MM.1S (cell line): Measurements from ENCODE around the gene MYADML2.
"Not testable (repeated sequence)": the region's sequence is repeated elsewhere in the genome, so short reads cannot be mapped to it uniquely, and the experiment has no call there.

Experiments
- EZH2phosphoT487 ChIP-seq: fragments of 300-600 bp; sonication (generic); IDR thresholded peaks from 2 replicates; pipeline ENCODE4 v1.6.1; 2018; ENCODE audit warnings: antibody characterized with exemption, low read length
- TF ChIP-seq, protein P1 (sequence below): fragments of 300-600 bp; sonication (generic); IDR thresholded peaks from 2 replicates; pipeline ENCODE4 v1.5.1; 2016; ENCODE audit warnings: antibody characterized with exemption, low read length, mixed read lengths

DNA sequence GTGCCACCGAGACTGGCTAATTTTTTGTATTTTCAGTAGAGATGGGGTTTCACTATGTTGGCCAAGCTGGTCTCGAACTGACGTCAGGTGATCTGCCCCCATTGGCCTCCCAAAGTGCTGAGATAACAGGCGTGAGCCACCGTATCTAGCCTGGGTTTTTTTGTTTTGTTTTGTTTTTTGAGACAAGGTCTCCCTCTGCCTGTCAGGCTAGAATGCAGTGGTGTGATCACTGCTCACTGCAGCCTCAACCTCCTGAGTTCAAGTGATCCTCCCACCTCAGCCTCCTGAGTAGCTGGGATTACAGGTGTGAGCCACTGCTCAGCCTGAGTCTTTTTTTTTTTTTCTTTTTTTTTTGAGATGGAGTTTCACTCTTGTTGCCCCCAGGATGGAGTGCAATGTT is 6.4 kb upstream of the MYADML2 start:
- TF ChIP-seq, protein P1, sequence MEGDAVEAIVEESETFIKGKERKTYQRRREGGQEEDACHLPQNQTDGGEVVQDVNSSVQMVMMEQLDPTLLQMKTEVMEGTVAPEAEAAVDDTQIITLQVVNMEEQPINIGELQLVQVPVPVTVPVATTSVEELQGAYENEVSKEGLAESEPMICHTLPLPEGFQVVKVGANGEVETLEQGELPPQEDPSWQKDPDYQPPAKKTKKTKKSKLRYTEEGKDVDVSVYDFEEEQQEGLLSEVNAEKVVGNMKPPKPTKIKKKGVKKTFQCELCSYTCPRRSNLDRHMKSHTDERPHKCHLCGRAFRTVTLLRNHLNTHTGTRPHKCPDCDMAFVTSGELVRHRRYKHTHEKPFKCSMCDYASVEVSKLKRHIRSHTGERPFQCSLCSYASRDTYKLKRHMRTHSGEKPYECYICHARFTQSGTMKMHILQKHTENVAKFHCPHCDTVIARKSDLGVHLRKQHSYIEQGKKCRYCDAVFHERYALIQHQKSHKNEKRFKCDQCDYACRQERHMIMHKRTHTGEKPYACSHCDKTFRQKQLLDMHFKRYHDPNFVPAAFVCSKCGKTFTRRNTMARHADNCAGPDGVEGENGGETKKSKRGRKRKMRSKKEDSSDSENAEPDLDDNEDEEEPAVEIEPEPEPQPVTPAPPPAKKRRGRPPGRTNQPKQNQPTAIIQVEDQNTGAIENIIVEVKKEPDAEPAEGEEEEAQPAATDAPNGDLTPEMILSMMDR: peak; percentile 9; the same call in 1 of the 2 replicates
- TF ChIP-seq EZH2phosphoT487: not testable (repeated sequence)
